ENCODE data around the gene NEK7.
A peak's percentile ranks its signal among the peaks of the same experiment; 100 is the strongest.

The NEK7 gene

GRCh38 chr1:198151688-198152087 is 5.1 kb upstream of the NEK7 start:
- Histone ChIP-seq H2BK120ac (ENCODE audit: low read depth, low read length) (no peak overlapping the region), H3K4me1 (ENCODE audit: control insufficient read depth, insufficient read depth, low read depth, low read length) (peaks cover 2% of the 10 kb centered on the region), H3K4me2 (ENCODE audit: low read length, poor library complexity, severe bottlenecking) (no peak overlapping the region), H4K8ac (ENCODE audit: low read length) (no peak overlapping the region), H2BK12ac (ENCODE audit: low read length in 2 of 2) (no peak overlapping the region), H3K27me3 (ENCODE audit: control insufficient read depth in 1 of 2, insufficient read depth in 1 of 2, low read length in 2 of 2) (no peaks in the 10 kb centered on the region), H2BK15ac (ENCODE audit: low read depth, poor library complexity, severe bottlenecking) (no peak overlapping the region), H3K9me3 (ENCODE audit: control insufficient read depth, low read length) (no peaks in the 10 kb centered on the region), H2AFZ (ENCODE audit: low read depth, low read length) (no peak overlapping the region), H3K4ac (ENCODE audit: low read depth in 1 of 2, low read length in 2 of 2) (no peak overlapping the region), H3K36me3 (ENCODE audit: control insufficient read depth in 1 of 2, insufficient read depth in 2 of 2, low read depth in 1 of 2, low read length in 2 of 2) (no peaks in the 10 kb centered on the region), H3K14ac (ENCODE audit: low read length in 2 of 2) (no peak overlapping the region), H4K91ac (ENCODE audit: low read length) (no peak overlapping the region), H3K18ac (ENCODE audit: low read depth in 1 of 2, low read length in 2 of 2) (no peak overlapping the region), H3K79me1 (replicated peaks; ENCODE audit: low read length, poor library complexity, severe bottlenecking) (no peaks in the 10 kb centered on the region), H3K9ac (ENCODE audit: low read length) (no peak overlapping the region), H2BK5ac (ENCODE audit: low read depth, low read length, poor library complexity, severe bottlenecking) (no peak overlapping the region), H3K27ac (ENCODE audit: low read length, poor library complexity, severe bottlenecking) (no peak overlapping the region), H3K23ac (ENCODE audit: low read length in 2 of 2) (no peak overlapping the region), H2AK5ac (ENCODE audit: low read length, severe bottlenecking) (no peak overlapping the region), H3K4me3 (ENCODE audit: insufficient read depth in 1 of 2, low read depth in 1 of 2, low read length in 2 of 2) (no peak overlapping the region)
- WGBS: 80% methylated on average over 1 of the region's 2 CpGs
- DNase-seq: no peak

- Histone ChIP-seq H2AK5ac (ENCODE audit: low read length, severe bottlenecking) (no peak overlapping the region), H3K23ac (ENCODE audit: low read length in 2 of 2) (no peak overlapping the region), H3K27me3 (ENCODE audit: control insufficient read depth in 1 of 2, insufficient read depth in 1 of 2, low read length in 2 of 2) (no peaks in the 10 kb centered on the region), H2BK15ac (ENCODE audit: low read depth, poor library complexity, severe bottlenecking) (no peak overlapping the region), H4K91ac (ENCODE audit: low read length) (no peak overlapping the region), H2BK12ac (ENCODE audit: low read length in 2 of 2) (no peak overlapping the region), H3K4me3 (ENCODE audit: insufficient read depth in 1 of 2, low read depth in 1 of 2, low read length in 2 of 2) (no peak overlapping the region), H3K27ac (ENCODE audit: low read length, poor library complexity, severe bottlenecking) (no peak overlapping the region), H2BK120ac (ENCODE audit: low read depth, low read length) (no peak overlapping the region), H3K79me1 (replicated peaks; ENCODE audit: low read length, poor library complexity, severe bottlenecking) (no peaks in the 10 kb centered on the region), H3K36me3 (ENCODE audit: control insufficient read depth in 1 of 2, insufficient read depth in 2 of 2, low read depth in 1 of 2, low read length in 2 of 2) (no peaks in the 10 kb centered on the region), H3K9ac (ENCODE audit: low read length) (no peak overlapping the region), H3K4me2 (ENCODE audit: low read length, poor library complexity, severe bottlenecking) (no peak overlapping the region), H3K18ac (ENCODE audit: low read depth in 1 of 2, low read length in 2 of 2) (no peak overlapping the region), H4K8ac (ENCODE audit: low read length) (no peak overlapping the region), H2AFZ (ENCODE audit: low read depth, low read length) (no peak overlapping the region), H3K4me1 (ENCODE audit: control insufficient read depth, insufficient read depth, low read depth, low read length) (peaks cover 2% of the 10 kb centered on the region), H2BK5ac (ENCODE audit: low read depth, low read length, poor library complexity, severe bottlenecking) (no peak overlapping the region), H3K4ac (ENCODE audit: low read depth in 1 of 2, low read length in 2 of 2) (no peak overlapping the region), H3K9me3 (ENCODE audit: control insufficient read depth, low read length) (no peaks in the 10 kb centered on the region), H3K14ac (ENCODE audit: low read length in 2 of 2) (no peak overlapping the region)
- DNase-seq: no peak
These were observed 3.7 kb upstream of the NEK7 start for GRCh38 chr1:198153103-198153502.

- no peak overlapping the region for H3K4me2 ChIP-seq (ENCODE audit: low read length, poor library complexity, severe bottlenecking)
- 88% methylated on average over 1 of the region's 1 CpG for WGBS
- no peak overlapping the region for H2AK5ac ChIP-seq (ENCODE audit: low read length, severe bottlenecking)
- no peak for DNase-seq
- no peaks in the 10 kb centered on the region for H3K9me3 ChIP-seq (ENCODE audit: control insufficient read depth, low read length)
- H3K4me1 ChIP-seq (ENCODE audit: control insufficient read depth, insufficient read depth, low read depth, low read length): peaks cover 2% of the 10 kb centered on the region
- H3K36me3 ChIP-seq (ENCODE audit: control insufficient read depth in 1 of 2, insufficient read depth in 2 of 2, low read depth in 1 of 2, low read length in 2 of 2): no peaks in the 10 kb centered on the region
- H2AFZ ChIP-seq (ENCODE audit: low read depth, low read length): no peak overlapping the region
- H3K18ac ChIP-seq (ENCODE audit: low read depth in 1 of 2, low read length in 2 of 2): no peak overlapping the region
- H4K8ac ChIP-seq (ENCODE audit: low read length): no peak overlapping the region
- H3K9ac ChIP-seq (ENCODE audit: low read length): no peak overlapping the region
- no peak overlapping the region for H2BK120ac ChIP-seq (ENCODE audit: low read depth, low read length)
- no peaks in the 10 kb centered on the region for H3K27me3 ChIP-seq (ENCODE audit: control insufficient read depth in 1 of 2, insufficient read depth in 1 of 2, low read length in 2 of 2)
- H3K27ac ChIP-seq (ENCODE audit: low read length, poor library complexity, severe bottlenecking): no peak overlapping the region
- H2BK12ac ChIP-seq (ENCODE audit: low read length in 2 of 2): no peak overlapping the region
- H3K14ac ChIP-seq (ENCODE audit: low read length in 2 of 2): no peak overlapping the region
- no peak overlapping the region for H3K4me3 ChIP-seq (ENCODE audit: insufficient read depth in 1 of 2, low read depth in 1 of 2, low read length in 2 of 2)
- H2BK5ac ChIP-seq (ENCODE audit: low read depth, low read length, poor library complexity, severe bottlenecking): no peak overlapping the region
- H3K23ac ChIP-seq (ENCODE audit: low read length in 2 of 2): no peak overlapping the region
- peaks cover 1% of the 10 kb centered on the region for H3K79me1 ChIP-seq (replicated peaks; ENCODE audit: low read length, poor library complexity, severe bottlenecking)
- H4K91ac ChIP-seq (ENCODE audit: low read length): no peak overlapping the region
- no peak overlapping the region for H3K4ac ChIP-seq (ENCODE audit: low read depth in 1 of 2, low read length in 2 of 2)
- no peak overlapping the region for H2BK15ac ChIP-seq (ENCODE audit: low read depth, poor library complexity, severe bottlenecking)
These were observed 3.0 kb upstream of the NEK7 start for GRCh38 chr1:198153804-198154203.

DNA sequence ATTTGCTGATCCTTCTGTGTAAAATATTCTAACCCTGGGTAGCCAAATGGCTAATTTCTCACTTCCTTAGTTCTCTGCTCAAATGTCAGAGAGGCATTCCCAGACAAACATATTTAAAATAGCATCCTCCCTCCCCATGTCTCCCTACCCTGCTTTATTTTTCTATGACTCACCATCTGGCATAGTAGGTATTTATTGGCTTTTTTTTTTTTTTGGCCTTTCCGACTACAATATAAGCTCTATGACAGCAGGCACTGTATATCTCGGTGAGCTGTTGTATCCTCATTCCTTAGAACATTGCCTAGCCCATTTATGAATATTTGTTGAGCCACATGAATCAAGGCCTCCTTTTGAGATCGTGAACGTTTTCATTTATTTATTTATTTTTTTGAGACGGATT is 1.5 kb upstream of the NEK7 start:
- Histone ChIP-seq H3K4ac (ENCODE audit: low read depth in 1 of 2, low read length in 2 of 2) (no peak overlapping the region), H3K4me3 (ENCODE audit: insufficient read depth in 1 of 2, low read depth in 1 of 2, low read length in 2 of 2) (no peak overlapping the region), H2AK5ac (ENCODE audit: low read length, severe bottlenecking) (no peak overlapping the region), H3K27me3 (ENCODE audit: control insufficient read depth in 1 of 2, insufficient read depth in 1 of 2, low read length in 2 of 2) (no peaks in the 10 kb centered on the region), H2BK5ac (ENCODE audit: low read depth, low read length, poor library complexity, severe bottlenecking) (no peak overlapping the region), H2AFZ (ENCODE audit: low read depth, low read length) (no peak overlapping the region), H4K91ac (ENCODE audit: low read length) (no peak overlapping the region), H2BK12ac (ENCODE audit: low read length in 2 of 2) (no peak overlapping the region), H3K4me1 (ENCODE audit: control insufficient read depth, insufficient read depth, low read depth, low read length) (peaks cover 2% of the 10 kb centered on the region), H3K23ac (ENCODE audit: low read length in 2 of 2) (no peak overlapping the region), H2BK120ac (ENCODE audit: low read depth, low read length) (no peak overlapping the region), H3K4me2 (ENCODE audit: low read length, poor library complexity, severe bottlenecking) (no peak overlapping the region), H3K36me3 (ENCODE audit: control insufficient read depth in 1 of 2, insufficient read depth in 2 of 2, low read depth in 1 of 2, low read length in 2 of 2) (no peaks in the 10 kb centered on the region), H3K9ac (ENCODE audit: low read length) (no peak overlapping the region), H3K18ac (ENCODE audit: low read depth in 1 of 2, low read length in 2 of 2) (no peak overlapping the region), H3K14ac (ENCODE audit: low read length in 2 of 2) (no peak overlapping the region), H3K27ac (ENCODE audit: low read length, poor library complexity, severe bottlenecking) (no peak overlapping the region), H2BK15ac (ENCODE audit: low read depth, poor library complexity, severe bottlenecking) (no peak overlapping the region), H3K79me1 (replicated peaks; ENCODE audit: low read length, poor library complexity, severe bottlenecking) (peaks cover 1% of the 10 kb centered on the region), H4K8ac (ENCODE audit: low read length) (no peak overlapping the region), H3K9me3 (ENCODE audit: control insufficient read depth, low read length) (no peaks in the 10 kb centered on the region)
- 75% methylated on average over 5 of the region's 5 CpGs for WGBS
- peak; percentile 25 for DNase-seq
